ENCODE data around the gene SUGCT. TPM values are rescaled to one million over a fixed set of nuclear protein-coding genes. Genes with fewer than 3 reads are reported as not detected.
"Not testable (repeated sequence)": the region's sequence is repeated elsewhere in the genome, so short reads cannot be mapped to it uniquely, and the experiment has no call there.

Gene SUGCT
- total and polyA plus RNA-seq, 8 donors: 2.0 to 4.2 (median 2.9) TPM

DNA sequence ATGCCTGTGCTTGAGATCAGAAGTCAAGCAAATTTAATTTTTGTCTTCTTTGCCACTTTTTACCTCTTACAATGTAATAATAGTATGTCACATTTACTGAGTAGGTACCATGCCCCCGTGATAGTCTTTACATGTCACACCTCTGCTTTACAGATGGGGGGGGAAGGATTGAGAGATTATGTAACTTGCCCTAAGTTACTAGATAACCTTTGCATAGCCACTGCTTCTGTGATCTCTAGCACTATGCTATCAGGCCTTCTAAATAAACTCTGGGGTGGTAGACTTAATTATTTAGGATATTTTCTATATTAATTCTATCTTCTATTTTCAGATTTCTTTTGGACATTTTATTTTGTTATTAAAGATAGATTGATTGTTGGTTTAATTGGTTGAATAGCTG is 514.4 kb downstream of the SUGCT start:
- Histone ChIP-seq H3K9me3 (peaks cover 0 to 5% of the 10 kb centered on the region in 2 donors), H3K4me3 (no peak overlapping the region), H3K36me3 (no peaks in the 10 kb centered on the region), H3K27ac (no peak overlapping the region), H3K27me3 (no peaks in the 10 kb centered on the region), H3K4me1 (no peaks in the 10 kb centered on the region)
- TF ChIP-seq, protein P1, sequence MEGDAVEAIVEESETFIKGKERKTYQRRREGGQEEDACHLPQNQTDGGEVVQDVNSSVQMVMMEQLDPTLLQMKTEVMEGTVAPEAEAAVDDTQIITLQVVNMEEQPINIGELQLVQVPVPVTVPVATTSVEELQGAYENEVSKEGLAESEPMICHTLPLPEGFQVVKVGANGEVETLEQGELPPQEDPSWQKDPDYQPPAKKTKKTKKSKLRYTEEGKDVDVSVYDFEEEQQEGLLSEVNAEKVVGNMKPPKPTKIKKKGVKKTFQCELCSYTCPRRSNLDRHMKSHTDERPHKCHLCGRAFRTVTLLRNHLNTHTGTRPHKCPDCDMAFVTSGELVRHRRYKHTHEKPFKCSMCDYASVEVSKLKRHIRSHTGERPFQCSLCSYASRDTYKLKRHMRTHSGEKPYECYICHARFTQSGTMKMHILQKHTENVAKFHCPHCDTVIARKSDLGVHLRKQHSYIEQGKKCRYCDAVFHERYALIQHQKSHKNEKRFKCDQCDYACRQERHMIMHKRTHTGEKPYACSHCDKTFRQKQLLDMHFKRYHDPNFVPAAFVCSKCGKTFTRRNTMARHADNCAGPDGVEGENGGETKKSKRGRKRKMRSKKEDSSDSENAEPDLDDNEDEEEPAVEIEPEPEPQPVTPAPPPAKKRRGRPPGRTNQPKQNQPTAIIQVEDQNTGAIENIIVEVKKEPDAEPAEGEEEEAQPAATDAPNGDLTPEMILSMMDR (IDR thresholded peaks at IDR 0.05): no peak
- ATAC-seq: no peak
- intact Hi-C loops (cut with DNase I): no loop called here
- DNase-seq: no peak

DNA sequence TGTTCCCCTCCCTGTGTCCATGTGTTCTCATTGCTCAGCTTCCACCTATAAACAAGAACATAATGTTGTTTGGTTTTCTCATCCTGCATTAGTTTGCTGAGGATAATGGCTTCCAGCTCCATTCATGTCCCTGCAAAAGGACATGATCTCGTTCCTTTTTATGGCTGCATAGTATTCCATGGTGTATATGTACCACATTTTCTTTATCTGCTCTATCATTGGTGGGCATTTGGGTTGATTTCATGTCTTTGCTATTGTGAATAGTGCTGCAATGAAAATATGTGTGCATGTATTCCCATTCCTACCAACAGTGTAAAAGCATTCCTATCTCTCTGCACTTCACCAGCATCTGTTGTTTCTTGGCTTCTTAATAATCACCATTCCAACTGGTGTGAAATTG is 516.1 kb downstream of the SUGCT start:
- not testable (repeated sequence) for H3K36me3 ChIP-seq

DNA sequence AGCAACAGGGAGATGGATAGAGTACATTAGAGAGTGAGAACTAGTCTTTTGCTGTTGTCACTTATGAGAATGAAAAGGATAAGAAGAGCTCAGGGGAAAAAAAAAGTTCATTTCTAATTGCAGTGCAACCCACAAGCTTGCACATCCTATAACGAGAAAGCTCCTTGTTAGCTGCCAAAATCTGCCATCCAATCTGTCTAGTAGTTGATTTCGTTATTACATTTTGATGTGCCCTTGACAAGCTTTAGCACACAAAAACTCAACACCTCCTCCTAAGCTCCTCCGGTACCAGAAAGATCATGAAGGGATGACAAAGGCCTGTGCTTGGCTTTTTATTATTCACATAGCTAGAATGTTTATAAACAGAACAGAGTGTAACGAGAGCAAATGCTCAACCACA is 519.4 kb downstream of the SUGCT start:
- intact Hi-C loops (cut with DNase I): no loop called here
- H3K9me3 ChIP-seq: peaks cover 0 to 5% of the 10 kb centered on the region in 2 donors
- H3K27ac ChIP-seq: no peak overlapping the region
- no peaks in the 10 kb centered on the region for H3K27me3 ChIP-seq
- TF ChIP-seq, protein P1 (IDR thresholded peaks at IDR 0.05): no peak
- no peaks in the 10 kb centered on the region for H3K4me1 ChIP-seq
- no peaks in the 10 kb centered on the region for H3K36me3 ChIP-seq
- no peak for DNase-seq
- no peak for ATAC-seq
- H3K4me3 ChIP-seq: no peak overlapping the region

More for the DNA sequence above, 516.1 kb downstream of the SUGCT start:
- H3K4me1 ChIP-seq; H3K27ac ChIP-seq; H3K4me3 ChIP-seq; intact Hi-C loops (cut with DNase I); DNase-seq; H3K27me3 ChIP-seq; H3K9me3 ChIP-seq; ATAC-seq: not testable (repeated sequence)

DNA sequence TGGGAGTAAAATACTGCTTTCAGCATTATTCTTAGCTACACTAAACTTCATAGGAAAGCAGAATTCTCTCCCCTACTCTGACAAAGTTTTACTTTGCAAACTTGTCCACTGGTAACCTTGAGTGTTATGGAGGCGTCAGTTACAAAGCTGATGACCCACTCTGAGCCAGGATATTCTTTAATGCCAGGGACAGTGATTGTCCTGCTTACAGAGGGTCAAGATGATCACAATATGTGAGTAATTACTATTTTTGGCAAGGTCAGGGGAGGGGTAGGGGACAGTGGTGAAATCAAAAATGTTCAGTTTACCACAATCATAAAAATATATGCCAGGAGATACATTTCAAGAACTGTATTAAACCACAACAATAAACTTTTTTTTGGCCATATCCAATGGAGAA is 520.6 kb downstream of the SUGCT start:
- no peak for ATAC-seq
- intact Hi-C loops (cut with DNase I): no loop called here
- Histone ChIP-seq H3K36me3 (no peaks in the 10 kb centered on the region), H3K27me3 (no peaks in the 10 kb centered on the region), H3K9me3 (peaks cover 0 to 5% of the 10 kb centered on the region in 2 donors), H3K4me1 (no peaks in the 10 kb centered on the region), H3K4me3 (no peak overlapping the region), H3K27ac (no peak overlapping the region)
- no peak for DNase-seq
- TF ChIP-seq, protein P1 (IDR thresholded peaks at IDR 0.05): no peak

DNA sequence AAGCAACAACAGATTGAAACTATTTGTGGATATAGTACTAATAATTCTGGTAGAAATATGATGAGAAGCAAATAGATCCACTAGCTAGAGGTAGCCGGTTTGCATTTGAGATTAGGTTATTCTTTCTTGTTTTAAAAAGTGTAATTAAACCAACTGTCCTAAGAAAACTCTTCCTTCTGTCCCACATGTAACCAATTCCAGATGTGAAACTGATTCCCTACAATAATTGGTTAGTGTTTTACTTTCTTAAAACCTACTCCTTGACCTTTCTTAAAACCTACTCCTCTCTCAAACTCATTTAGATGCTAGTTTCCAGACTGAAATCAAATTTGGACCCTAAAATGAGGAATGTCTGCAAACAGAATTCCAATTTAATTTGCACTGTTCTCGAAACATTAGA is 521.5 kb downstream of the SUGCT start:
- TF ChIP-seq, protein P1 (IDR thresholded peaks at IDR 0.05): no peak
- ATAC-seq: no peak
- intact Hi-C loops (cut with DNase I): no loop called here

DNA sequence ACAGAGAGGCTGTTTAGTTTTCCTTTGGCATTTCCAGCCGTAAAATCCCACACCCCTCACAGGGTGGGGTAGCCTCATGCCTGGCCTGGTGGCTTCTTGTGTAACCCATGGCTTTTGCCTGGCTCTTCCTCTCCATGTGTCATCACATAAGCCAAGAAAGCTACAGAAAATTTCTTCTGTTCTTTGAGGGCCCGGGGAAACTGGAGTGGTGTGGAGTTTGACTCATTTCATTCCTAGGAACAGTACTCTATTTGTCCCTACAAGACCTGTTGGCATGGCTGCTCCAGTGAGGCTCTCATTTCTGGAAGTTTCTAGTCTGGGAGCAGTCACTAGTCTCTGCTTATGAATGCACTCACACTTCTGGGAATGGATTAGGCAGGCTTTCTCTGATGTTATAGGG is 523.9 kb downstream of the SUGCT start:
- DNase-seq (no peak), ATAC-seq (no peak)
- Histone ChIP-seq H3K27me3 (no peaks in the 10 kb centered on the region), H3K36me3 (no peaks in the 10 kb centered on the region), H3K27ac (no peak overlapping the region), H3K9me3 (no peaks in the 10 kb centered on the region), H3K4me3 (no peak overlapping the region), H3K4me1 (no peaks in the 10 kb centered on the region)
- intact Hi-C loops (cut with DNase I): no loop called here
- TF ChIP-seq, protein P1 (IDR thresholded peaks at IDR 0.05): no peak

More for the DNA sequence above, 521.5 kb downstream of the SUGCT start:
- Histone ChIP-seq H3K27me3 (no peaks in the 10 kb centered on the region), H3K4me1 (no peaks in the 10 kb centered on the region), H3K36me3 (no peaks in the 10 kb centered on the region), H3K4me3 (no peak overlapping the region), H3K27ac (no peak overlapping the region), H3K9me3 (no peaks in the 10 kb centered on the region)
- DNase-seq: no peak

All from left lung (tissue), 10 donors.